Epithelial cell of proximal tubule (primary cell): ENCODE results near the gene RBM47. TPM values are rescaled to one million over a fixed set of nuclear protein-coding genes. Genes with fewer than 3 reads are reported as not detected.

Experiments used
- DNase-seq: peaks from one replicate; pipeline ENCODE4 v3.0.0-alpha.2; 2011; ENCODE audit warnings: low read depth
- H3K4me3 ChIP-seq: 2 replicates; pipeline ENCODE4 v1.5.1; 2011; ENCODE audit warnings: low read depth, mild to moderate bottlenecking, low read length
- total RNA-seq: library from RNA; depleted of rRNA; stranded (reverse); fragments of >200 nt; gene quantifications from 2 replicates; pipeline ENCODE4 v1.2.3, GENCODE V29; 2015
- TF ChIP-seq, protein P1 (sequence below): conservative IDR thresholded peaks from 2 replicates; pipeline ENCODE4 v1.5.1; 2012; ENCODE audit warnings: low read depth, mild to moderate bottlenecking, low read length

RBM47 gene
- total RNA-seq, 1 donor from 2014 or later = 42.9 TPM

DNA sequence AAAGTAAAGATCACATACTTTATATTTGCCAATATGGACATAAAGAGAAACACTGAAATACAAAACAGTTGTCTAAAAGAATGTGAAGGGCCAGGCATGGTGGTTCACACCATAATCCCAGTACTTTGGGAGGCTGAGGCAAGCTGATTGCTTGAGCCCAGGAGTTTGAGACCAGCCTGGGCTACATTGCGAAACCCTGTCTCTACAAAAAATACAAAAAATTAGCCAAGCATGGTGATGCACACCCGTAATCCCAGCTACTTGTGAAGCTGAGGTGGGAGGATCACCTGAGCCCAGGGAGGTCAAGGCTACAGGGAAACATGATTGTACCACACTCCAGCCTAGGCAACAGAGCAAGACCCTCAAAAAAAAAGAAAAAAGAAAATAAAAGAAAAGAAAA lies 11.8 kb downstream of the RBM47 start:
- no peak for DNase-seq
- TF ChIP-seq, protein P1, sequence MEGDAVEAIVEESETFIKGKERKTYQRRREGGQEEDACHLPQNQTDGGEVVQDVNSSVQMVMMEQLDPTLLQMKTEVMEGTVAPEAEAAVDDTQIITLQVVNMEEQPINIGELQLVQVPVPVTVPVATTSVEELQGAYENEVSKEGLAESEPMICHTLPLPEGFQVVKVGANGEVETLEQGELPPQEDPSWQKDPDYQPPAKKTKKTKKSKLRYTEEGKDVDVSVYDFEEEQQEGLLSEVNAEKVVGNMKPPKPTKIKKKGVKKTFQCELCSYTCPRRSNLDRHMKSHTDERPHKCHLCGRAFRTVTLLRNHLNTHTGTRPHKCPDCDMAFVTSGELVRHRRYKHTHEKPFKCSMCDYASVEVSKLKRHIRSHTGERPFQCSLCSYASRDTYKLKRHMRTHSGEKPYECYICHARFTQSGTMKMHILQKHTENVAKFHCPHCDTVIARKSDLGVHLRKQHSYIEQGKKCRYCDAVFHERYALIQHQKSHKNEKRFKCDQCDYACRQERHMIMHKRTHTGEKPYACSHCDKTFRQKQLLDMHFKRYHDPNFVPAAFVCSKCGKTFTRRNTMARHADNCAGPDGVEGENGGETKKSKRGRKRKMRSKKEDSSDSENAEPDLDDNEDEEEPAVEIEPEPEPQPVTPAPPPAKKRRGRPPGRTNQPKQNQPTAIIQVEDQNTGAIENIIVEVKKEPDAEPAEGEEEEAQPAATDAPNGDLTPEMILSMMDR = no peak
- H3K4me3 ChIP-seq = no peak overlapping the region

DNA sequence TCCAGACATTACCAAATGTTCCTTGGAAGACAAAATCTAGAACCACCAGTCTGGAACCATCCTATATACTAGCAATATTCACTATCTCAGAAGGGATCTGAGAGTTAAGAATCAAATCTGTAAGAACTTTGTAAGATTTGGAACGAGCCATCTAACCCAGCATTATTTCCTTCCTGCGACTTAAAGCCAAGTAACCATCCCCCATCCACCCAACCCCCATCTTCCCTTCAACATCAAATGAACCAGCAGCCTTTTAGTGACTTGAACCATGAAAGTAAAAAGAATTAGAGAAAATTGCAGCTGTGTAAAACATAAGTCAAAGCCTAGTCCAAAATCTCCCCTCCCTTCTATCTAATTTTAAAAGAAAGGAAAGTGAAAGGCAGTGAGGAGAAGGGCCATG lies 15.6 kb downstream of the RBM47 start:
- TF ChIP-seq, protein P1 = no peak
- H3K4me3 ChIP-seq = no peak overlapping the region
- no peak for DNase-seq

DNA sequence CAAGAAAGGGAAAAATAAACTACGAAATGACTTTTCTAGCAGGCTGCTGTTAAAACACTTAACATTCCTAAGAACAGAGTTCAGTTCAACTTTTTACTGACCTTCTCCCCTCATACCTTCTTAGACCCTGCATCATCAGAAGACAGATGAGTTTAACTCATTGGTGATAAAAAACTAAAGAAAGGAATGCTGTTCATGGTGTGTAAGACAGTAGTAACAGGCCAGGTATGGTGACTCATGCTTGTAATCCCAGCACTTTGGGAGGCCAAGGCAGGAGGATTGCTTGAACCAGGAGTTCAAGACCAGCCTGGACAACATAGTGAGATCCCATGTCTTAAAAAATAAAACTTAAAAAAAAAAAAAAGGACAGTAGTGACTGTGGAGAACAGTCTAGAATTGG lies 16.2 kb downstream of the RBM47 start:
- H3K4me3 ChIP-seq = no peak overlapping the region
- no peak for DNase-seq
- TF ChIP-seq, protein P1 = no peak

DNA sequence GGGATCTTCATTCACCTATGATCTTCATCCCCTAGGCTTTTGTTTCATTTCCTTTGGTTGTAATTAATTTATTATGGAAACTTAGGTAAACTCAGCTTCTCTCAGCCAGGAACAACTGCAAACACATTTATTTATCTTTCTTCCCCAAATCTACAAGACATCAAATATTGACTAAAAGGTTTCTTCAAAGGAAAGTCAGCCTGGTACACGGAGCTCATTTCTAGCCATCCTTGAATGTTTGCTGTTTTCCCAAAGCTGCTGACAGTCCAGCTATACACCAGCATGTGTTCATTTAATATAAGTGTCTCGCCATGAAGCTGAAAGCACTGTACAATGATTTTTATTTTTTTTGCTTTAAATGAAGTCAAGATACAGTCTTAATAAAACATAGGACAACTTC lies 16.8 kb downstream of the RBM47 start:
- no peak for DNase-seq
- no peak overlapping the region for H3K4me3 ChIP-seq
- TF ChIP-seq, protein P1 = no peak

DNA sequence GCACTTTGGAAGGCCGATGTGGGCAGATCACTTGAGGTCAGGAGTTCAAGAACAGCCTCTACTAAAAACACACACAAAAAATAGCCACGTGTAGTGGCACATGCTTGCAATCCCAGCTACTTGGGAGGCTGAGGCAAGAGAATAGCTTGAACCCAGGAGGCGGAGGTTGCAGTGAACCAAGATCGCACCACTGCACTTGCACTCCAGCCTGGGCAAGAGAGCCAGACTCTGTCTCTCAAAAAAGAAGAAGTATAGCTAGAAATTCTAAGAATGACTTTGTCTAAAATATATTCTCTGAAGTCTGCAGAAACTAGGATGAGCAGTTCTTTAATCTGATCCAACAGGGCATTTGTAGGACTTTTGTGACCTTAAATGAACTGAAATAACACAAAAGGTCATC lies 17.4 kb downstream of the RBM47 start:
- DNase-seq = no peak
- no peak overlapping the region for H3K4me3 ChIP-seq
- TF ChIP-seq, protein P1 = no peak

DNA sequence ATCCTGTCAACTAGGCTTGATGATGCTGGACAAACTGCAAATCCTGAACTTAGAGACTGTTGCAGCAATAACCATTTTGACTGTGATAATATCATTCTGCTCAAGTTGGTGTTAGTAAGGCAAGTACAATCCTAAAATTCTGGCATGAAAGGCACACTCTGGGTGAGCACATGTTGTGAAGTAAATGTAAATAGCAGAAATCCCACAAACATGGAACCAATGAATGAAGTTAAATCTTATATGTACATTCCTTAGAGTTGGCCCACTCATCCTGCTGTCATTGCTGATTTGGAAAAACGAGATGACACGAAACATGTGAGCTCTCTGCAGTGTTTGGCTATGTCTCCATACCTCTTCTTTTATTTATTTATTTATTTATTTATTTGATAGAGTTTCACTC lies 21.0 kb downstream of the RBM47 start:
- no peak for DNase-seq
- H3K4me3 ChIP-seq = no peak overlapping the region
- TF ChIP-seq, protein P1 = no peak

DNA sequence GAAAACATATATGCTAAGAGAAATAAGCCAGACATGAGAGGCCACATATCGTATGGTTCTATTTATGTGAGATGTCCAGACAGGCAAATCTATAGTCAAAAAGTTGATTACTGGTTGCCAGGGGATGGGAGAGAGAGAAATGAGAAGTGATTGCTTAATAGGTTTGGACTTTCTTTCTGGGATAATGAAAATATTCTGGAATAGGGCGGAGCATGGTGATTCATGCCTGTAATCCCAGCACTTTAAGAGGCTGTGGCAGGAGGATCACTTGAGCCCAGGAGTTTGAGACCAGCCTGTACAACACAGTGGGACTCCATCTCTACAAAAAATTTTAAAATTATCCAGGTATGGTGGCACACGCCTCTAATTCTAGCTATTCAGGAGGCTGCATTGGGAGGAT lies 22.4 kb downstream of the RBM47 start:
- no peak overlapping the region for H3K4me3 ChIP-seq
- DNase-seq = no peak
- TF ChIP-seq, protein P1 = no peak
